Measurements from ENCODE around the gene ARL10.

The ARL10 gene, protein sequence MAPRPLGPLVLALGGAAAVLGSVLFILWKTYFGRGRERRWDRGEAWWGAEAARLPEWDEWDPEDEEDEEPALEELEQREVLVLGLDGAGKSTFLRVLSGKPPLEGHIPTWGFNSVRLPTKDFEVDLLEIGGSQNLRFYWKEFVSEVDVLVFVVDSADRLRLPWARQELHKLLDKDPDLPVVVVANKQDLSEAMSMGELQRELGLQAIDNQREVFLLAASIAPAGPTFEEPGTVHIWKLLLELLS

DNA sequence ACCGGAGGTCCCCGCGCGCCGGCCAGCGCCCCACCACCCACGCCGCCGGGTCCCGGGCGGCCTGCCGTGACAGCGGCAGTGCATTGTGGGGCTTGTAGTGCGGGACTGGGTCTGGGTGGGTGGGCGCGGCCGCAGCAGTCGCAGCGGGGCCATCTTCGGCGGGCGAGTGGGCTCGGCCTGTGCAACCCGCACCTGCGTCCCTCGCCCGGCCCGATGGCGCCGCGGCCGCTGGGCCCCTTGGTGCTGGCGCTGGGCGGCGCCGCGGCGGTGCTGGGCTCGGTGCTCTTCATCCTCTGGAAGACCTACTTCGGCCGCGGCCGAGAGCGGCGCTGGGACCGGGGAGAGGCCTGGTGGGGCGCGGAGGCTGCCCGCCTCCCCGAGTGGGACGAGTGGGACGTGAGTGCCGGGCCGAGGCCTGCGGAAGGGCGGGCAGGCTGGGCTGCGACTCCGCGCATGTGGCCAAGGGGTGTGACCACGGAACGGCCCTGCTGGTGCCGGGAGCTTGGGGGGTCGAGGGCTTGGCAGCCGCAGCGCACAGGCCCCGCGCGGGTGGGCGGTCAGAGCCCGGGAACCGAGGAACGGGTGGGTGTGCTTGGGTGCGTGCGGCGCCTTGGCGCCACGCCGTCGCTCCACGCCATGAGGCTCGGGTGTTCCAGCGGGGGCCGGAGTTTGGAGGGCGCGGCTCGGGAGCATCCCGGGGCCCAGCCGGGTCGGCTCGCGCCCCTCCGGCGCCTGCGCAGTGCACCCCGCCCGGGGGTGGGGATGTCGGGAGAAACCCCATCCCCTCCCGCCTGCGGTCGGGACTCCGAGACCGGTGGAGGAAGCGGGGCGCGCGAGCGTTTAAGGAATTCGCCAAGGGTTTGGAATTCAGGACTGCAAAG, at the start of gene ARL10:
TSS of gene ARL10 (plus strand) at position 137 of the 881 bp plus-strand sequence. CDS start at position 214, 77 bp downstream.
- H3K27me3 ChIP-seq (ENCODE audit: control insufficient read depth in 1 of 2, insufficient read depth in 2 of 2, low read length in 2 of 2): peaks cover 12 to 13% of the 10 kb centered on the region in 2 donors
- peaks cover 0 to 5% of the 10 kb centered on the region in 2 donors for H3K36me3 ChIP-seq (ENCODE audit: control insufficient read depth in 1 of 2, insufficient read depth in 2 of 2, low read length in 2 of 2)
- peaks cover 5 to 17% of the 10 kb centered on the region in 2 donors for H3K4me1 ChIP-seq (ENCODE audit: control insufficient read depth in 1 of 2, insufficient read depth in 2 of 2, low read length in 2 of 2)
- peak within 1 kb of the TSS; percentile 74 to 78 for H3K4me3 ChIP-seq (ENCODE audit: low read depth in 1 of 2, low read length in 2 of 2)
- peak within 1 kb of the TSS; percentile 23 to 60 for H3K9ac ChIP-seq (ENCODE audit: low read depth in 1 of 2, low read length in 2 of 2)
- H3K9me3 ChIP-seq (ENCODE audit: control insufficient read depth in 1 of 2, low read length in 2 of 2): no peaks in the 10 kb centered on the region
- no peak within 1 kb of the TSS for H3K27ac ChIP-seq (ENCODE audit: low read depth, low read length)

DNA sequence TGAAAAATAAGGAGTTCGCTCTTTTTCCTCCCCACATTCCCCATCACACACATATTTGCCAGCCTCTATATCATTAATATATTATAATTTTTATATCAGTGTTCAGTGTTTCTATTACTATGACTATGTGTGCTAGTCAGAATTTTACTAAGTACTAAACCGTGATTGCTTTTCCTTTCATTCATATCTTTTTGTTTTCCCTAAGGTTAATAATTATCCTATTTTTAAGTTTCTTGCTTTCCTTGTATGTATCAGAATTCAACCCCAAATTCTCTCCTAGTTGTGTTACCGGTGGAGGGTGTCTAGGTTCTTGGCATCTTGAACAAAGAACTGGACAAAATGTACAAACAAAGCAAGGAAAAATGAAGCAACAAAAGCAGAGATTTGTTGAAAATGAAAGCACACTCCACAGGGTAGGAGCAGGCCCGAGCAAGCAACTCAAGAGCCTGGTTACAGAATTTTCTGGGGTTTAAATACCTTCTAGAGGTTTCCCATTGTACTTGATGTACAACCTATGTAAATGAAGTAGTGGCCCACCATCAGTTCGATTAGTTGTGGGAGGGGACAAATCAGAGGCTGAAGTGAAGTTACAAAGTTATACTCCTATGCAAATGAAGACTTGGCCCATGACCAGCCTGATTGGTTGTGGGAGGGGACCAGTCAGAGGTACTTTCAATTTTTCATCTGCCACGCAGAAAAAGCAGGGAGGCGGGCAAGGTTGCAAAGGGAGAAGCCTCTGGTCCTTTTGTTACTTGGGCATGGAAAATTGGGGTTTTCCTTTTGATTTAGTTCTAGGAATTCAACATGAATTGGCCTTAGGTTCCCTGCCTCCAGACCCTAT, 47.5 kb upstream of the ARL10 start:
- Histone ChIP-seq H3K4me3 (ENCODE audit: low read depth in 1 of 2, low read length in 2 of 2) (no peak overlapping the region), H3K4me1 (ENCODE audit: control insufficient read depth in 1 of 2, insufficient read depth in 2 of 2, low read length in 2 of 2) (no peaks in the 10 kb centered on the region), H3K9ac (ENCODE audit: low read depth in 1 of 2, low read length in 2 of 2) (no peak overlapping the region), H3K9me3 (ENCODE audit: control insufficient read depth in 1 of 2, low read length in 2 of 2) (no peaks in the 10 kb centered on the region), H3K27ac (ENCODE audit: low read depth, low read length) (no peak overlapping the region), H3K27me3 (ENCODE audit: control insufficient read depth in 1 of 2, insufficient read depth in 2 of 2, low read length in 2 of 2) (no peaks in the 10 kb centered on the region), H3K36me3 (ENCODE audit: control insufficient read depth in 1 of 2, insufficient read depth in 2 of 2, low read length in 2 of 2) (peaks cover 18 to 20% of the 10 kb centered on the region in 2 donors)

DNA sequence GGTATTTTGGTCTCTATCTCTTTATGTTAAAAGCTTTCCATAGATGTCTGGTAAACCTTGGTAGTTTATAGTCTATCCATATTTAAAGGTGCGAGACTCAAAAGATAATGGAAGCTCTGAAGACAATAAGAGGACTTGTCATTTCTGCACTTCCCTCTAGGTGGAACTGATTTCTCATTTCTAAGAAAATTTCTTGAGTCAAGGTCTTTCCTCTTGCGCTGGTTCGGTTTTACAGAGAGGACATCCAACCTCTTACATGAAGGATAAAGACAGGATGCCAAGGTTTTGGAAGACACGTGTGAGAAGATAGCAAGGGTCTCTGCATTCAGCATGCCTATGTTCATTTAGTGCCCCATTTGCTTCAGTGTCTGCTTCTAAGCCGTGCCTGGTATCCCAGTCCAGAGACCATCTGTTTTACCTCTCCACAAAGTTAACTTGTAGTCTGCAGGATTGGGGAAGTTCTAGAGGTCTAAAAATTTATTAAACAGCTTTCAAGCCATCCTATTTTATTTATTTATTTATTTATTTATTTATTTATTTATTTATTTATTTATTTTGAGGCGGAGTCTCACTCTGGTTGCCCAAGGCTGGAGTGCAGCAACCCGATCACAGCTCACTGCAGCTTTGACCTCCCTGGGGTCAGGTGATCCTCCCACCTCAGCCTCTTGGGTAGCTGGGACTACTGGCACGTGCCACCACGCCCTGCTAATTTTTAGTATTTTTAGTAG, 45.3 kb upstream of the ARL10 start:
- Histone ChIP-seq H3K36me3 (ENCODE audit: control insufficient read depth in 1 of 2, insufficient read depth in 2 of 2, low read length in 2 of 2) (peaks cover 13 to 29% of the 10 kb centered on the region in 2 donors), H3K9ac (ENCODE audit: low read depth in 1 of 2, low read length in 2 of 2) (no peak overlapping the region), H3K27me3 (ENCODE audit: control insufficient read depth in 1 of 2, insufficient read depth in 2 of 2, low read length in 2 of 2) (no peaks in the 10 kb centered on the region), H3K4me1 (ENCODE audit: control insufficient read depth in 1 of 2, insufficient read depth in 2 of 2, low read length in 2 of 2) (no peaks in the 10 kb centered on the region), H3K27ac (ENCODE audit: low read depth, low read length) (no peak overlapping the region), H3K9me3 (ENCODE audit: control insufficient read depth in 1 of 2, low read length in 2 of 2) (no peaks in the 10 kb centered on the region), H3K4me3 (ENCODE audit: low read depth in 1 of 2, low read length in 2 of 2) (no peak overlapping the region)

DNA sequence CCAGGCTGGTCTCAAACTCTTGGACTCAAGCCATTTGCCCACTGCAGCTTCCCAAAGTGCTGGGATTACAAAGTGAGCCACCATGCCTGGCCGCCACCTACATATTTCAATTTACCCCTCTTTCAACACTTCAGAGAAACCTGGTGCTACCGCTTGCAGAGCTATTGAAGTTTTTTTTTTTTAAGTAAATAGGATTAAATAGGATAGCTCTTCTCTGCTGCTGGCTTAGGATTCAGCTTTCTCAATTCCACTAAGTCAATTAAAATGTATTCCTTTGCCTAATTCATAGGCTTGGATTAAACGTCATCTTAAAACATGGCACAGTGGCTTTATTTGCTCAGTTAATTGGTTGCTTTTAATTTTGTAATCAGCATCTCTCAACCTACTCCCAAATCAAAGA, 44.7 kb upstream of the ARL10 start:
- Histone ChIP-seq H3K27me3 (ENCODE audit: control insufficient read depth in 1 of 2, insufficient read depth in 2 of 2, low read length in 2 of 2) (no peaks in the 10 kb centered on the region), H3K27ac (ENCODE audit: low read depth, low read length) (no peak overlapping the region), H3K4me1 (ENCODE audit: control insufficient read depth in 1 of 2, insufficient read depth in 2 of 2, low read length in 2 of 2) (no peaks in the 10 kb centered on the region), H3K9me3 (ENCODE audit: control insufficient read depth in 1 of 2, low read length in 2 of 2) (no peaks in the 10 kb centered on the region), H3K9ac (ENCODE audit: low read depth in 1 of 2, low read length in 2 of 2) (no peak overlapping the region), H3K4me3 (ENCODE audit: low read depth in 1 of 2, low read length in 2 of 2) (no peak overlapping the region), H3K36me3 (ENCODE audit: control insufficient read depth in 1 of 2, insufficient read depth in 2 of 2, low read length in 2 of 2) (peaks cover 9 to 24% of the 10 kb centered on the region in 2 donors)

DNA sequence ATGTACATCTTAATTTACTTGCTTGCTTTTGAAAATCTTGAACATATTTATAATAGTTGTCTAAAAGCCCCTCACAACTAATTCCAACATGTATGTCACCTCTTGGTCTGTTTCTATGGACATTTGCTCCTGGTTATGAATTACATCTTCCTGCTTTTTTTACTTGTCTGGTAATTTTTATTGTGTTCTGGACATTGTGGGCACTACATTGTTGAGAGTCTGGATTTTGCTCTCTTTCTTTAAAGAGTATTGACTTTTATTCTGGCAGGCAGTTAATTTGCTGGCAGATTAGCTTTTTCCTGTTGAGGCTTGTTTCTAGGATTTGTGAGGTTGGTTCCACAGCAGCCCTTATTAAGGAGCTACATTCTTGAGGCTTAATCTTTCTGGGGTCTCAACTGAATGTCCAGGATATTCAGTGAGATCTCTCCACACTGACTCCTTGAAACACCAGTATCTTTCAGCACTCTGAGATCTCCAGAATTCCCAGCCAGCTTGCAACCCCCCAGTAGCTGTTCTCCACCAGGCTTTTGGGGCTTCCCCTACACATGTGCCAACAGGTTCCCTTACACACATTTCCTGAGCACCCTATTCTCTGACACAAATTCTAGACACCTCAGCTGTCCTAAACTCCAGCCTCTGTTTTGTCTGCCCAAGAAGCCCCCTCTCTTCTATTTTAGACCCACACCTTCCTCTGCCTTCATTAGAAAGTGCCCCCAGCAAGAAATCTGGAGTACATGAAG, 31.1 kb upstream of the ARL10 start:
- Histone ChIP-seq H3K9me3 (ENCODE audit: control insufficient read depth in 1 of 2, low read length in 2 of 2) (no peaks in the 10 kb centered on the region), H3K27ac (ENCODE audit: low read depth, low read length) (no peak overlapping the region), H3K27me3 (ENCODE audit: control insufficient read depth in 1 of 2, insufficient read depth in 2 of 2, low read length in 2 of 2) (no peaks in the 10 kb centered on the region), H3K9ac (ENCODE audit: low read depth in 1 of 2, low read length in 2 of 2) (no peak overlapping the region), H3K4me1 (ENCODE audit: control insufficient read depth in 1 of 2, insufficient read depth in 2 of 2, low read length in 2 of 2) (no peaks in the 10 kb centered on the region), H3K36me3 (ENCODE audit: control insufficient read depth in 1 of 2, insufficient read depth in 2 of 2, low read length in 2 of 2) (peaks cover 0 to 19% of the 10 kb centered on the region in 2 donors), H3K4me3 (ENCODE audit: low read depth in 1 of 2, low read length in 2 of 2) (no peak overlapping the region)

DNA sequence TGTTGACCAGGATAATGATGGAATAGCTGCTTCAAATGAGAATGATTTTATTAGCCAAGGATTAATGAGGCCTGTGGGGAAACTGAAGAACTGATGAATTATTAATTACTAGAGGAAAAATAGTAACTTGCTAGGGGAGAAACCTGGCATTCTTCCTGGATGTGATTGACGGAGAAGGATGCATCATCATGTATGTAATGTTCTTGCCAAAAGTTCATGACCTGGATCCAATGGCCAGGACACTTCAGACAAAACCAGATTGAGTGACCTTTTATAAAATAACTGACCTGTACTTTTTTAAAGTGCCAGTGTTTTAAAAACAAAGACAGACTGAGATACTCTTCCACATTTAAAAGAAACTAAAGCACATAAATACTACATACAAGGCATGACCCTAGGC, 27.4 kb upstream of the ARL10 start:
- peaks cover 0 to 19% of the 10 kb centered on the region in 2 donors for H3K36me3 ChIP-seq (ENCODE audit: control insufficient read depth in 1 of 2, insufficient read depth in 2 of 2, low read length in 2 of 2)
- no peak overlapping the region for H3K9ac ChIP-seq (ENCODE audit: low read depth in 1 of 2, low read length in 2 of 2)
- H3K9me3 ChIP-seq (ENCODE audit: control insufficient read depth in 1 of 2, low read length in 2 of 2): no peaks in the 10 kb centered on the region
- H3K4me3 ChIP-seq (ENCODE audit: low read depth in 1 of 2, low read length in 2 of 2): no peak overlapping the region
- H3K27ac ChIP-seq (ENCODE audit: low read depth, low read length): no peak overlapping the region
- no peaks in the 10 kb centered on the region for H3K27me3 ChIP-seq (ENCODE audit: control insufficient read depth in 1 of 2, insufficient read depth in 2 of 2, low read length in 2 of 2)
- peaks cover 0 to 17% of the 10 kb centered on the region in 2 donors for H3K4me1 ChIP-seq (ENCODE audit: control insufficient read depth in 1 of 2, insufficient read depth in 2 of 2, low read length in 2 of 2)

DNA sequence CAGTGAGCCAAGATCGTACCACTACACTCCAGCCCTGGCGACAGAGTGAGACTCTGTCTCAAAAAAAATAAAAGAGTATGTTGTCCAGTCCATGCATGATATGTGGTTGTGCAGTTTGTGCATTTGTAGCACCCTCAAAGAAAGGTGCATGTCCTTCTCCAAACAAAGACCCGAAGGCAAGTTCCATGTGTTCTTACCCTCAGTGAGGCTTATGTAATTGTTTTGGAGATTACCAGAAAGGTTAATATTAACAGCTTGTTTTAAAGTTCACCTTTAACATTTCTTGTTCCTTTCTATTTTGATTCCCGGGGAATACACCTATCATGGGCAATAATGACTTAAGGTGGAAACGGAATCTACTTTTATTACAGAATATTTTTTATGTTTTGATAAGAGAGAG, 26.0 kb upstream of the ARL10 start:
- Histone ChIP-seq H3K4me3 (ENCODE audit: low read depth in 1 of 2, low read length in 2 of 2) (no peak overlapping the region), H3K27ac (ENCODE audit: low read depth, low read length) (no peak overlapping the region), H3K9ac (ENCODE audit: low read depth in 1 of 2, low read length in 2 of 2) (no peak overlapping the region), H3K36me3 (ENCODE audit: control insufficient read depth in 1 of 2, insufficient read depth in 2 of 2, low read length in 2 of 2) (peaks cover 0 to 20% of the 10 kb centered on the region in 2 donors), H3K4me1 (ENCODE audit: control insufficient read depth in 1 of 2, insufficient read depth in 2 of 2, low read length in 2 of 2) (peaks cover 0 to 17% of the 10 kb centered on the region in 2 donors), H3K9me3 (ENCODE audit: control insufficient read depth in 1 of 2, low read length in 2 of 2) (no peaks in the 10 kb centered on the region), H3K27me3 (ENCODE audit: control insufficient read depth in 1 of 2, insufficient read depth in 2 of 2, low read length in 2 of 2) (no peaks in the 10 kb centered on the region)

DNA sequence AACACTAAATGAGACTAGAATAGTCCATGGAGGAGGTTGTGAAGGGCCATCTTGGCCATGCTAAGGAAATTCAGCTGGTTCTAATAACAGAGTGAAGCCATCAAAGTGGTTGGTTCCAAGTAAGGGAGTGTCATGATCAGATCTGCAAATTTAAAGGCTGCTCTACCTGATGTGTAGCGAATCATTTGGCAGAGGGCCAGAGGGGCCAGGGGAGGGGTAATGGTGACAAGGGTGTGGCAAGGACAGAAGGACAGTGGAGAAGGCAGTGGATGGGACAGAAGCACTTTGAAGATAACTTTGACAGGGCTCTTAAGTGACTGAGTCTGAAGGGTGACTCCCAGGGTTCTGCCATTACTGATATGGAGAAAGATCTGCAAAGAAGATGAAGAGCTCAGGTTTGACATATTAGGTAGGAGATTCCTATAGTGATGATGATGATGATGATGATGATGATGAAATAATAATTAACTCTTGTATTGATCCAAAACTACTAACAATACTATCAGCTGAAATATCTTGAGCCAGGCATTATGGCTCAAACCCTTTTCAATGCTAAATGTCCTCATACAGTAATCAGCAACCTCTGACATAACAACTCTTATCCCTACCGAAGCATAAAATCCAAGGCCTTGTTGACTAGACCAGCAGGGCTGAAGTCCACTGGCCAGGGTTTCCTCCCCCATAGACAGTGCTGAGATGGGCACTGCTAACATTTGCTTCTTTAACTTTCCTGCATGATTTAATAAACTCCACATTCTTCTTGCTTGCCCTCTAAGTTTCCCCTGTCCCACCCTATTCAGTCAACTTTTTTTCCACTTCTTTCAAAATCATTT, 23.7 kb upstream of the ARL10 start:
- Histone ChIP-seq H3K4me1 (ENCODE audit: control insufficient read depth in 1 of 2, insufficient read depth in 2 of 2, low read length in 2 of 2) (peaks cover 0 to 17% of the 10 kb centered on the region in 2 donors), H3K9me3 (ENCODE audit: control insufficient read depth in 1 of 2, low read length in 2 of 2) (no peaks in the 10 kb centered on the region), H3K9ac (ENCODE audit: low read depth in 1 of 2, low read length in 2 of 2) (no peak overlapping the region), H3K27ac (ENCODE audit: low read depth, low read length) (no peak overlapping the region), H3K4me3 (ENCODE audit: low read depth in 1 of 2, low read length in 2 of 2) (no peak overlapping the region), H3K36me3 (ENCODE audit: control insufficient read depth in 1 of 2, insufficient read depth in 2 of 2, low read length in 2 of 2) (peaks cover 4 to 39% of the 10 kb centered on the region in 2 donors), H3K27me3 (ENCODE audit: control insufficient read depth in 1 of 2, insufficient read depth in 2 of 2, low read length in 2 of 2) (no peaks in the 10 kb centered on the region)

All from duodenal mucosa (tissue), 2 donors.